A673 (cell line): ENCODE data around the gene ARHGAP15.
A peak's percentile ranks its signal among the peaks of the same experiment; 100 is the strongest.

Source experiments
- CTCF ChIP-seq: fragments of 300-800, 200-600 bp; sonication (generic); conservative IDR thresholded peaks from 2 replicates; pipeline ENCODE4 v1.5.1; 2017; ENCODE audit warnings: low read depth, mild to moderate bottlenecking, antibody characterized with exemption, low read length, moderate library complexity, mixed read lengths
- EZH2 ChIP-seq: fragments of 200-600 bp; sonication (generic); IDR thresholded peaks from 2 replicates; pipeline ENCODE4 v1.6.1; 2017; ENCODE audit warnings: borderline replicate concordance, low read depth, mild to moderate bottlenecking, mixed read lengths, antibody characterized with exemption, low read length; ENCODE audit not compliant: poor library complexity, severe bottlenecking

- peak; percentile 56 for TF ChIP-seq CTCF
- no peak for TF ChIP-seq EZH2
These were observed 76.0 kb downstream of the ARHGAP15 start for GRCh38 chr2:143205106-143205764.
